H9 (cell line): ENCODE results near the gene TOR1B. TPM values are rescaled to one million over a fixed set of nuclear protein-coding genes. Genes with fewer than 3 reads are reported as not detected.

Source experiments
- DNase-seq: peaks from one replicate; pipeline ENCODE4 v3.0.0-alpha.2; 2017
- H2AFZ ChIP-seq: one replicate; pipeline ENCODE4 v1.6.1; 2013; ENCODE audit warnings: mild to moderate bottlenecking, low read length, control low read depth, moderate library complexity
- H2AK5ac ChIP-seq: 2 replicates; pipeline ENCODE4 v1.6.1; 2013; ENCODE audit warnings: low read length, control low read depth, mixed read lengths; ENCODE audit not compliant: insufficient read length
- H2BK120ac ChIP-seq: one replicate; pipeline ENCODE4 v1.6.1; 2013; ENCODE audit warnings: low read depth, mild to moderate bottlenecking, low read length, control low read depth, inconsistent platforms; ENCODE audit not compliant: poor library complexity, severe bottlenecking
- H2BK12ac ChIP-seq: 2 replicates; pipeline ENCODE4 v1.6.1; 2013; ENCODE audit warnings: low read length, control low read depth, mixed read lengths, low read depth; ENCODE audit not compliant: insufficient read length
- H2BK15ac ChIP-seq: 2 replicates; pipeline ENCODE4 v1.6.1; 2013; ENCODE audit warnings: low read depth, low read length, control low read depth
- H2BK20ac ChIP-seq: one replicate; pipeline ENCODE4 v1.6.1; 2013; ENCODE audit warnings: low read depth, mild to moderate bottlenecking, low read length, control low read depth, inconsistent platforms; ENCODE audit not compliant: poor library complexity, severe bottlenecking
- H2BK5ac ChIP-seq: 2 replicates; pipeline ENCODE4 v1.6.1; 2013; ENCODE audit warnings: low read length, control low read depth, mixed read lengths; ENCODE audit not compliant: insufficient read length
- H3K14ac ChIP-seq: 2 replicates; pipeline ENCODE4 v1.6.1; 2013; ENCODE audit warnings: low read length, control low read depth; ENCODE audit not compliant: insufficient read depth
- H3K18ac ChIP-seq: 2 replicates; pipeline ENCODE4 v1.6.1; 2013; ENCODE audit warnings: low read depth, mild to moderate bottlenecking, mixed read lengths, low read length, control low read depth; ENCODE audit not compliant: insufficient read length
- H3K23ac ChIP-seq: 2 replicates; pipeline ENCODE4 v1.6.1; 2013; ENCODE audit warnings: low read length, control low read depth, mixed read lengths, low read depth; ENCODE audit not compliant: insufficient read length
- H3K23me2 ChIP-seq: 2 replicates; pipeline ENCODE4 v1.6.1; 2013; ENCODE audit warnings: low read depth, mild to moderate bottlenecking, mixed read lengths, low read length, control low read depth; ENCODE audit not compliant: insufficient read length, poor library complexity, severe bottlenecking
- H3K27ac ChIP-seq: 2 replicates; pipeline ENCODE4 v1.5.1; 2013; ENCODE audit warnings: low read length, control low read depth, mixed read lengths, low read depth; ENCODE audit not compliant: insufficient read length
- H3K27me3 ChIP-seq: 2 replicates; pipeline ENCODE4 v1.6.1; 2013; ENCODE audit warnings: low read length, control low read depth, inconsistent platforms; ENCODE audit not compliant: insufficient read depth
- H3K4ac ChIP-seq: 2 replicates; pipeline ENCODE4 v1.6.1; 2013; ENCODE audit warnings: low read depth, mild to moderate bottlenecking, control low read depth, inconsistent platforms, low read length, moderate library complexity
- H3K4me1 ChIP-seq: 2 replicates; pipeline ENCODE4 v1.6.1; 2013; ENCODE audit warnings: low read length, control low read depth, inconsistent platforms; ENCODE audit not compliant: insufficient read depth
- H3K4me2 ChIP-seq: 2 replicates; pipeline ENCODE4 v1.6.1; 2013; ENCODE audit warnings: low read length, control low read depth, mixed read lengths; ENCODE audit not compliant: insufficient read length, insufficient read depth
- H3K56ac ChIP-seq: 2 replicates; pipeline ENCODE4 v1.6.1; 2013; ENCODE audit warnings: low read depth, mild to moderate bottlenecking, mixed read lengths, low read length, control low read depth; ENCODE audit not compliant: insufficient read length
- H3K79me1 ChIP-seq: 2 replicates; pipeline ENCODE4 v1.6.1; 2013; ENCODE audit warnings: low read depth, mild to moderate bottlenecking, moderate library complexity, low read length, control low read depth, inconsistent platforms; ENCODE audit not compliant: insufficient read depth, poor library complexity, severe bottlenecking
- H3K79me2 ChIP-seq: 2 replicates; pipeline ENCODE4 v1.6.1; 2013; ENCODE audit warnings: low read length, control low read depth, inconsistent platforms; ENCODE audit not compliant: insufficient read depth
- H3K9ac ChIP-seq: 2 replicates; pipeline ENCODE4 v1.6.1; 2013; ENCODE audit warnings: low read length, control low read depth, mixed read lengths; ENCODE audit not compliant: insufficient read length; ENCODE audit errors: extremely low read depth
- H3K9me3 ChIP-seq: one replicate; pipeline ENCODE4 v1.6.1; 2013; ENCODE audit warnings: low read depth, low read length, inconsistent platforms; ENCODE audit not compliant: control insufficient read depth
- H3T11ph ChIP-seq: one replicate; pipeline ENCODE4 v1.6.1; 2013; ENCODE audit warnings: mild to moderate bottlenecking, low read length, control low read depth, inconsistent platforms
- H4K20me1 ChIP-seq: one replicate; pipeline ENCODE4 v1.6.1; 2013; ENCODE audit not compliant: control insufficient read depth, insufficient read length, insufficient read depth
- H4K5ac ChIP-seq: 2 replicates; pipeline ENCODE4 v1.6.1; 2013; ENCODE audit warnings: low read depth, mild to moderate bottlenecking, mixed read lengths, low read length, control low read depth; ENCODE audit not compliant: insufficient read length
- H4K8ac ChIP-seq: replicated peaks from 2 replicates; pipeline ENCODE4 v1.6.1; 2013; ENCODE audit warnings: low read length, control low read depth, mixed read lengths, low read depth; ENCODE audit not compliant: insufficient read length
- H4K91ac ChIP-seq: 2 replicates; pipeline ENCODE4 v1.6.1; 2013; ENCODE audit warnings: low read depth, mild to moderate bottlenecking, moderate library complexity, mixed read lengths, low read length, control low read depth; ENCODE audit not compliant: insufficient read length
- H3K27ac Mint-ChIP-seq, 3 experiments: 2 replicates in 2 of 3; 3 replicates in 1 of 3; pipeline ENCODE4 v1.8.0; 2020 to 2021; ENCODE audit warnings: mixed read lengths in 3 of 3, mild to moderate bottlenecking in 1 of 3, moderate library complexity in 1 of 3
- H3K27me3 Mint-ChIP-seq: 2 replicates; pipeline ENCODE4 v1.8.0; 2021; ENCODE audit warnings: low read depth, mild to moderate bottlenecking, moderate library complexity, mixed read lengths
- H3K36me3 Mint-ChIP-seq, 3 experiments: 2 replicates in 2 of 3; 3 replicates in 1 of 3; pipeline ENCODE4 v1.8.0; 2020 to 2021; ENCODE audit warnings: low read depth in 3 of 3, mixed read lengths in 3 of 3; ENCODE audit not compliant: insufficient read depth in 1 of 3
- H3K4me1 Mint-ChIP-seq, 2 experiments: 2 replicates each; pipeline ENCODE4 v1.8.0; 2020; ENCODE audit warnings: mixed read lengths in 2 of 2
- H3K4me3 Mint-ChIP-seq, 2 experiments: 2 replicates in 1 of 2; 3 replicates in 1 of 2; pipeline ENCODE4 v1.8.0; 2020 to 2021; ENCODE audit warnings: mild to moderate bottlenecking in 2 of 2, mixed read lengths in 2 of 2, moderate library complexity in 1 of 2
- H3K9me3 Mint-ChIP-seq, 2 experiments: 2 replicates in 1 of 2; 3 replicates in 1 of 2; pipeline ENCODE4 v1.8.0; 2020; ENCODE audit warnings: mild to moderate bottlenecking in 2 of 2, mixed read lengths in 2 of 2, moderate library complexity in 1 of 2
- CTCF ChIP-seq: fragments of 200-600 bp; sonication (generic); conservative IDR thresholded peaks from 3 replicates; pipeline ENCODE4 v1.8.0; 2021; ENCODE audit warnings: antibody characterized with exemption, mild to moderate bottlenecking
- WGBS: extraction: QIAGEN DNeasy Blood & Tissue Kit; methylation state at CpG from one replicate; pipeline ENCODE4 v1.1.7; 2013; ENCODE audit warnings: missing lambda C conversion rate, low lambda C conversion rate, mixed read lengths; ENCODE audit not compliant: insufficient read length; ENCODE audit errors: extremely low coverage; 5-methylcytosine and 5-hydroxymethylcytosine counted together
- total RNA-seq: library from RNA; stranded (reverse); gene quantifications from 2 replicates; pipeline ENCODE4 v1.2.1, GENCODE V29; 2021

The TOR1B gene
- total RNA-seq, 1 experiment from 2014 or later, result 18.1 TPM

DNA sequence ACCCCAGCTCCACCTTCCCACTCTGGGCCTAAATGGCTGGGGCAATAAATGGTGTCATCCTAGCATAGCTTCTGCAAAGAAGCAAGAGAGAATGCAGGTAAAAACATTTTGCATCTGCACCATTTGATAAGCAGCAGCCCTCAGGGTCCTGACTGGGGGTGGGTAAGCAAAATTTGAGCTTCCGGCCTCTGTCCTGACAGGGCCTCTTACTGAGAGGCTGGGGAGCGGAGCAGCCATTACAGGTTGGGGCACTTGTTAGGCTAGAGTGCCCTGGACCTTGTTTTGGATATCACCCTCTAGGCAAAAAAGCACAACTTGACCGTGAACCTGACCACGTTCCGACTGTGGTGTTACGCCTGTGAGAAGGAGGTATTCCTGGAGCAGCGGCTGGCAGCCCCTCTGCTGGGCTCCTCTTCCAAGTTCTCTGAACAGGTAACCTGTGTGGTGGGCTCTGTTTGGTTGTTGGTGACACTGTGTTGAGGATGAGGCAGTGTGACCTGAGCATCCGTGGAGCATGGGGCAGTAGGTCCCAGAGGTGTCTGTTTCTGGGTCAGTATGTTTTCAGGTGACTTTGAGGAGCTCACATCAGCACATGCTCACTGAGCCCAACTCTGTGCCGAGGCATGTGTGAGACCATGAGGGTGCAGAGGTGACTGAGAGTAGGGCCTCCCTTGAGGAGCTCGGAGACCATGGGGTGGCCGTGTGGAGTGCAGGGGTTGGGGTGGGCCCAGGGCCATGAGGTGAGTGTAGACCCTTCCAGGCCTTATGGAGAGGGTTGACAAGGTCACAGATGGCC lies 55.4 kb downstream of the TOR1B start:
- Histone ChIP-seq H2BK5ac (no peak overlapping the region), H3K27me3 (no peaks in the 10 kb centered on the region), H3T11ph (no peak overlapping the region), H2AK5ac (no peak overlapping the region), H2AFZ (no peak overlapping the region), H3K9ac (no peak overlapping the region), H2BK120ac (no peak overlapping the region), H3K79me2 (no peaks in the 10 kb centered on the region), H2BK15ac (no peak overlapping the region), H3K79me1 (no peaks in the 10 kb centered on the region), H2BK20ac (no peak overlapping the region), H3K4ac (no peak overlapping the region), H4K91ac (no peak overlapping the region), H4K20me1 (no peaks in the 10 kb centered on the region), H3K23me2 (no peaks in the 10 kb centered on the region), H4K8ac (no peak overlapping the region), H3K14ac (no peak overlapping the region), H3K18ac (no peak overlapping the region), H3K9me3 (no peaks in the 10 kb centered on the region), H2BK12ac (no peak overlapping the region), H3K27ac (no peak overlapping the region), H3K4me1 (no peaks in the 10 kb centered on the region), H3K23ac (no peak overlapping the region), H4K5ac (no peak overlapping the region), H3K4me2 (no peak overlapping the region), H3K56ac (no peak overlapping the region)
- no peak for TF ChIP-seq CTCF
- no peaks in the 10 kb centered on the region for H3K27me3 Mint-ChIP-seq
- H3K4me3 Mint-ChIP-seq, result no peak overlapping the region
- H3K27ac Mint-ChIP-seq, result no peak overlapping the region; a peak in 1 of 7 replicates
- H3K36me3 Mint-ChIP-seq, result peaks cover 7 to 46% (median 20%) of the 10 kb centered on the region in 3 experiments; a peak in 6 of 7 replicates
- no CpG with 5 or more reads among the region's 11 CpGs for WGBS
- no peaks in the 10 kb centered on the region for H3K4me1 Mint-ChIP-seq
- no peaks in the 10 kb centered on the region for H3K9me3 Mint-ChIP-seq
- DNase-seq, result no peak

Other genes starting within 250 kb of the TOR1B start
- gene C9orf50, start 182.1 kb upstream of the TOR1B start, total RNA-seq, result not detected in 2 replicates
- 57.9 and 63.3 TPM in 2 replicates for gene NTMT1, start 177.0 kb upstream of the TOR1B start, total RNA-seq
- 21.0 and 21.6 TPM in 2 replicates for gene ASB6, start 161.0 kb upstream of the TOR1B start, total RNA-seq
- 3.9 and 4.2 TPM in 2 replicates for gene PRRX2, start 137.5 kb upstream of the TOR1B start, total RNA-seq
- 1.6 and 2.4 TPM in 2 replicates for gene PTGES, start 50.1 kb upstream of the TOR1B start, total RNA-seq
- gene TOR1A, start 21.0 kb downstream of the TOR1B start, total RNA-seq, result 57.0 and 60.1 TPM in 2 replicates
- 37.5 and 43.6 TPM in 2 replicates for gene C9orf78, start 32.1 kb downstream of the TOR1B start, total RNA-seq
- 17.3 and 20.9 TPM in 2 replicates for gene USP20, start 32.3 kb downstream of the TOR1B start, total RNA-seq
- 35.9 and 36.5 TPM in 2 replicates for gene FNBP1, start 240.0 kb downstream of the TOR1B start, total RNA-seq